Measurements from ENCODE around the gene SORD.

DNA sequence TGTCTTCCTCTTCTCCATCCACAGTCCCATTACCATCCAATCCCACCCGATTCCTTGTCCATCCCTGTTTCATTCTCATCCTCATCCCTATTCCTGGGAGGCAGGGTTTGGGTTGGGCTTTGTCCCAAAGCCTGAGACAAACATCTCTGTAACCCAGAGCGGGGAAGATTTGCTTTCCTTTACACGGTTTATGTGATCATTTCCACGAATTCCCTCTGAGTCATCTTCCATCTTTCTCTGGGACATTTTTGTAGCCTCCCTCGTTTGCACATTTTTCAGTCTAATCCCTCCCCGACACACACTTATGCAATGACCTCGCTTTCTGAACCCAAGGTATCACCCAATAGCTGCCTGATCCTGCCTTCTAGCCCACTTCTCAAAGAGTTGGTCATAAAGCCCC, 68.2 kb downstream of the SORD start:
- no peak for TF ChIP-seq CTCF (IDR thresholded peaks at IDR 0.05; ENCODE audit: insufficient read depth, low read length, poor library complexity, severe bottlenecking)
- TF ChIP-seq EZH2phosphoT487 (conservative IDR thresholded peaks at IDR 0.05; ENCODE audit: low read length): no peak
